NCI-H2196 (cell line): ENCODE results near the gene LTC4S.

ENCODE experiments used
- DNase-seq: peaks from one replicate; lab custom pipeline; 2025; ENCODE audit not compliant: unreplicated experiment; lab: John Stamatoyannopoulos, UW

The LTC4S gene

DNA sequence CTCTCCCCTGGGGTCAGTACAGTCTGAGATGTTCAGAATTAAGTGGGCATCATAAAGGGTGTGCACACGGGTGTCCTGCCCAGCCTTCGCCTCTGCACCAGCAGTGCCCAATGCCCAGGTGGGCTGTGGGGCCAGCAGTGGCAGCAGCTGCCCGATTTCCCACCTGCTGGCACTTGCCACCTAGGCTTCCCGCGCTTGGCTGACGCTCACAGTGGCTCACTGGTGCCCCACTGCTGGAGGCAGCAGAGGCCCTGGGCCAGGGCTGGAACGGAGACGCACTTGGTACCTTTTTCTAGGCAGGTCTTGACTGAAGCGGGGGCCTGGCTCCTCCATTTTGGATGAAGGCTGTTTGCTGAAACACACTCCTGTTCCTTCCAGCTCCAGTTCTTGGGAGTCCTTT is 47.8 kb downstream of the LTC4S start:
- no peak for DNase-seq
